Hematopoietic multipotent progenitor cell (in vitro differentiated cells): Measurements from ENCODE around the gene TM4SF4. TPM values are rescaled to one million over a fixed set of nuclear protein-coding genes. Genes with fewer than 3 reads are reported as not detected.

Experiments used
- DNase-seq, 3 donors: peaks; one replicate each; pipeline ENCODE4 v3.0.0-alpha.2; 2011 to 2015; ENCODE audit warnings: low read depth in 2 of 3, low spot score in 2 of 3
- total RNA-seq: library from RNA; depleted of rRNA; stranded (reverse); fragments of >200 nt; gene quantifications from one replicate; pipeline ENCODE4 v1.2.3, GENCODE V29; 2012

TM4SF4 gene
- total RNA-seq, 1 donor: not detected

GRCh38 chr3:149507491-149508324 is 33.2 kb downstream of the TM4SF4 start:
- DNase-seq: peak in 2 of 3 donors; percentile 87 to 89

- no peak for DNase-seq
These were observed 35.0 kb downstream of the TM4SF4 start for GRCh38 chr3:149509526-149509925.

- no peak for DNase-seq
These were observed 36.0 kb downstream of the TM4SF4 start for GRCh38 chr3:149510480-149510879.

GRCh38 chr3:149511040-149511626 is 36.6 kb downstream of the TM4SF4 start:
- no peak for DNase-seq

GRCh38 chr3:149512073-149512782 is 37.7 kb downstream of the TM4SF4 start:
- DNase-seq: peak in 2 of 3 donors; percentile 50 to 63

- DNase-seq: no peak
These were observed 40.0 kb downstream of the TM4SF4 start for GRCh38 chr3:149514471-149514870.

- no peak for DNase-seq
These were observed 40.8 kb downstream of the TM4SF4 start for GRCh38 chr3:149515249-149515648.

GRCh38 chr3:149516920-149517319 is 42.4 kb downstream of the TM4SF4 start:
- DNase-seq: no peak

GRCh38 chr3:149519912-149520311 is 45.4 kb downstream of the TM4SF4 start:
- DNase-seq: no peak

- DNase-seq: no peak
These were observed 49.2 kb downstream of the TM4SF4 start for GRCh38 chr3:149523512-149524299.

- DNase-seq: no peak
These were observed 53.2 kb downstream of the TM4SF4 start for GRCh38 chr3:149527531-149528339.

GRCh38 chr3:149528340-149528650 is 53.8 kb downstream of the TM4SF4 start:
- DNase-seq: no peak

- DNase-seq: no peak
These were observed 54.6 kb downstream of the TM4SF4 start for GRCh38 chr3:149529099-149529498.

- DNase-seq: peak in 2 of 3 donors; percentile 22 to 46
These were observed 58.1 kb downstream of the TM4SF4 start for GRCh38 chr3:149532489-149533180.

GRCh38 chr3:149534082-149534481 is 59.6 kb downstream of the TM4SF4 start:
- no peak for DNase-seq

GRCh38 chr3:149534671-149535332 is 60.3 kb downstream of the TM4SF4 start:
- DNase-seq: no peak

GRCh38 chr3:149535333-149535685 is 60.8 kb downstream of the TM4SF4 start:
- DNase-seq: no peak

- no peak for DNase-seq
These were observed 61.9 kb downstream of the TM4SF4 start for GRCh38 chr3:149536429-149536828.

GRCh38 chr3:149538371-149538770 is 63.9 kb downstream of the TM4SF4 start:
- no peak for DNase-seq
